ENCODE results near the gene ZBTB46. TPM values are rescaled to one million over a fixed set of nuclear protein-coding genes. Genes with fewer than 3 reads are reported as not detected.

ZBTB46 gene
- polyA plus RNA-seq, 3 donors = 0.07 to 2.3 (median 0.37) TPM

DNA sequence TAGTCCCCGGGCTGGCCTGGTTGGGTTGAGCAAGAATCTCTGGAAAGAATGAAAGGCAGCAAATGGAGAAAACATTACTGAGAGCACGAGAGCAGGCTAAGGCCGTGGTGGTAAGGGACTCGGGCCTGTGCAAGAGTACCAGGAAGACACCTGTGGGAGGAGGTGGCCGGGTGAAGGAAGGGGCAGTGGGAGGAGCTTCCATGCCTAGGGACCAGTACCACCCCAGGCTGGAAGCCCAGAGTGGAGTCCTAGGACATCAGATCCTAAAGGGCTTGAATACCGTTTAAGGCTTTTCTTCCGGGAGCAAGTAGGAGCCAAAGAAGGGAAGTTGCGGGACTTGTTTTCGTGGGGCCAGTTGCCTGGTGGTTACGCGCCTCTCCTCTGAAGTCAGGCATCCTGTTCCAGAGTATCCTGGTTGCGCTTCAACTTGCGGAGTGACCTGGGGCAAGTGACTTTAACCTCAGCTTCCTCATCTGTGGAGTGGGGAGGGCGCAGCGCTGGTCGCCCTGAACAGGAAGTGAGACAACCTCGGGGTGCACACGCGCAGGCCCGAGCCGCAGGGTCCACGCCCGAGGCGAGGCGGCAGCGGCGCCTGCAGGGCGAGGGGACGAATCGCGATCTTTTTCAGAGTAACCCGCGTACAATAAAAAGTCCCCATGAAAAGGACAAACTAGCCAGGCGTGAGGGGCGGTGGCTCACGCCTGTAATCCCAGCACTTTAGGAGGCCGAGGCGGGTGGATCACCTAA is 32.9 kb upstream of the ZBTB46 start:
- 0% methylated on average over 34 of the region's 38 CpGs for WGBS (ENCODE audit: insufficient coverage)
- peaks cover 16% of the 10 kb centered on the region for H4K20me1 ChIP-seq (ENCODE audit: insufficient read depth, low read length)
- peak overlapping the region; percentile 99 for H3K27ac ChIP-seq (ENCODE audit: low read depth in 1 of 2, low read length in 2 of 2)
- peak overlapping the region; percentile 26 for H2AFZ ChIP-seq (ENCODE audit: insufficient read depth, low read depth, low read length, poor library complexity, severe bottlenecking)
- Mint-ChIP-seq H3K9me3 (no peaks in the 10 kb centered on the region), H3K4me3 (peak overlapping the region; percentile 92 to 94), H3K36me3 (peaks cover 22 to 53% of the 10 kb centered on the region in 2 donors), H3K27ac (peak overlapping the region; percentile 97 to 99 (median 98)), H3K27me3 (ENCODE audit: low read depth in 3 of 3) (peaks cover 0 to 7% (median 0%) of the 10 kb centered on the region in 3 donors), H3K4me1 (peaks cover 57% of the 10 kb centered on the region)
- peaks cover 63% of the 10 kb centered on the region for H3K79me2 ChIP-seq (ENCODE audit: insufficient read depth, low read length)
- H3K4me3 ChIP-seq (replicated peaks in 1 of 3; ENCODE audit: low read depth in 2 of 3, low read length in 3 of 3) = peak overlapping the region; percentile 63 to 97 (median 77)
- H3K27me3 ChIP-seq (ENCODE audit: control insufficient read depth in 2 of 2, insufficient read depth in 2 of 2, low read length in 2 of 2) = no peaks in the 10 kb centered on the region
- H3K4me1 ChIP-seq (ENCODE audit: control insufficient read depth in 1 of 2, insufficient read depth in 2 of 2, low read length in 2 of 2) = peaks cover 66 to 80% of the 10 kb centered on the region in 2 donors
- intact Hi-C loops (cut with micrococcal nuclease) = loop anchor here (1.0 to 10.0 kb wide), 6 partner anchors 9 to 329 kb away; partner anchors contain the start of gene PTK6 (in 1 of the 2)
- H3K9ac ChIP-seq (ENCODE audit: insufficient read depth, low read length, poor library complexity, severe bottlenecking) = peak overlapping the region; percentile 99
- H3K4me2 ChIP-seq (replicated peaks; ENCODE audit: extremely low read depth, low read length, poor library complexity, severe bottlenecking) = peak overlapping the region; percentile 83
- H3K9me3 ChIP-seq (replicated peaks in 1 of 2; ENCODE audit: control insufficient read depth in 1 of 2, insufficient read depth in 1 of 2, low read length in 2 of 2) = no peaks in the 10 kb centered on the region
- DNase-seq = peak; percentile 95 to 99 (median 97)
- peaks cover 14 to 20% of the 10 kb centered on the region in 2 donors for H3K36me3 ChIP-seq (replicated peaks in 1 of 2; ENCODE audit: control insufficient read depth in 1 of 2, insufficient read depth in 2 of 2, low read length in 2 of 2)
- peak; percentile 80 for TF ChIP-seq CTCF (IDR thresholded peaks at IDR 0.05)

DNA sequence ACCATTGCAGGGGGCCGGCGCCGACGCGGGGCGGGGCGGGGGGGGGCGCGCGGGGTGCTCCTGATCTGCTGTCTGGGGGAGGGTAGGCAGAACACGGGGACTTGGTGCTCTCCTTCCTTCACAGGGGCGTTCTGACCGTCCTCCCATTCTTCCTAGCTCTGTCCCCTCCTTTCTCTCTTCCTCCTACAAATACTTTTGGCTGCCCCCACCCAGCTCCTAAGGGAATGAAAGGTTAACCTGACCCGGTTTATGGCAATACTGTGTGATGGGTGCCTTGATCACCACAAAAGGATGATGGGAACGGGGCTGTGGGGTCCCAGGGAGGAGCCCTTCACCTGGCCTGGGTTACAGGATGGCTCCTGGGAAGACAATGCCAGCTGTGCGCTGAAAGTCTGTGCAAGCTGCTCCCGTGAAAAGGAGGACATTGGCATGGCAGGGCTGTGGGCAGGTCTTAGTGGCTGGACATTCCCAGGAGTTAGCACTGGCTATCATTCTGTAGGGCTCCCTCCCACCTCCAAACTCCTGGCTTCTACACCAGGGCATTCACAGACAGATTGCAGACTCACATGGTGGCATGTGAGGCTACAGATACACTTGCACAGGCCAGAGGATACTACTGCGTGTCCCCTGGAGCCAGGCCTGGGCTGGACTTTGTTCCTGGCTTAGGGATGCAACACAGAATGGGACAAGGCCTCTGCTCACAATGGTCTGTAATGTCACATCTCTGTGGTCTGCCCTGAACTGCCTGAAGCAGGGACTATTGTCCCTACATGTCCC is 32.1 kb upstream of the ZBTB46 start:
- peaks cover 5 to 8% (median 7%) of the 10 kb centered on the region in 3 donors for H3K27me3 Mint-ChIP-seq (ENCODE audit: low read depth in 3 of 3)
- no peak for TF ChIP-seq CTCF (IDR thresholded peaks at IDR 0.05)
- Histone ChIP-seq H2AFZ (ENCODE audit: insufficient read depth, low read depth, low read length, poor library complexity, severe bottlenecking) (peak overlapping the region; percentile 25), H3K36me3 (replicated peaks in 1 of 2; ENCODE audit: control insufficient read depth in 1 of 2, insufficient read depth in 2 of 2, low read length in 2 of 2) (peaks cover 8 to 12% of the 10 kb centered on the region in 2 donors), H3K27ac (ENCODE audit: low read depth in 1 of 2, low read length in 2 of 2) (peak overlapping the region; percentile 99), H4K20me1 (ENCODE audit: insufficient read depth, low read length) (peaks cover 11% of the 10 kb centered on the region), H3K9ac (ENCODE audit: insufficient read depth, low read length, poor library complexity, severe bottlenecking) (peak overlapping the region; percentile 45), H3K4me2 (replicated peaks; ENCODE audit: extremely low read depth, low read length, poor library complexity, severe bottlenecking) (peak overlapping the region; percentile 83), H3K9me3 (replicated peaks in 1 of 2; ENCODE audit: control insufficient read depth in 1 of 2, insufficient read depth in 1 of 2, low read length in 2 of 2) (no peaks in the 10 kb centered on the region), H3K4me1 (ENCODE audit: control insufficient read depth in 1 of 2, insufficient read depth in 2 of 2, low read length in 2 of 2) (peaks cover 74 to 88% of the 10 kb centered on the region in 2 donors), H3K79me2 (ENCODE audit: insufficient read depth, low read length) (peaks cover 56% of the 10 kb centered on the region), H3K27me3 (ENCODE audit: control insufficient read depth in 2 of 2, insufficient read depth in 2 of 2, low read length in 2 of 2) (no peaks in the 10 kb centered on the region), H3K4me3 (replicated peaks in 1 of 3; ENCODE audit: low read depth in 2 of 3, low read length in 3 of 3) (peak overlapping the region; percentile 23 to 97 (median 38))
- no peaks in the 10 kb centered on the region for H3K9me3 Mint-ChIP-seq
- H3K27ac Mint-ChIP-seq = peak overlapping the region; percentile 97 to 99 (median 98)
- intact Hi-C loops (cut with micrococcal nuclease) = loop anchor here (5.0 to 10.0 kb wide), 3 partner anchors 36 to 328 kb away; partner anchors contain the start of gene PTK6 (in 1 of the 2)
- H3K4me3 Mint-ChIP-seq = peak overlapping the region; percentile 92 to 94
- peaks cover 63% of the 10 kb centered on the region for H3K4me1 Mint-ChIP-seq
- WGBS (ENCODE audit: insufficient coverage) = 93% methylated on average over 6 of the region's 18 CpGs
- DNase-seq = no peak
- H3K36me3 Mint-ChIP-seq = peaks cover 15 to 50% of the 10 kb centered on the region in 2 donors
